GM10847 (cell line): Measurements from ENCODE around the gene PDE3B.

ENCODE experiments used
- POLR2A ChIP-seq: IDR thresholded peaks from 2 replicates; pipeline ENCODE4 v1.6.1; 2011; ENCODE audit not compliant: insufficient read length; ENCODE audit errors: extremely low read depth

Gene PDE3B

DNA sequence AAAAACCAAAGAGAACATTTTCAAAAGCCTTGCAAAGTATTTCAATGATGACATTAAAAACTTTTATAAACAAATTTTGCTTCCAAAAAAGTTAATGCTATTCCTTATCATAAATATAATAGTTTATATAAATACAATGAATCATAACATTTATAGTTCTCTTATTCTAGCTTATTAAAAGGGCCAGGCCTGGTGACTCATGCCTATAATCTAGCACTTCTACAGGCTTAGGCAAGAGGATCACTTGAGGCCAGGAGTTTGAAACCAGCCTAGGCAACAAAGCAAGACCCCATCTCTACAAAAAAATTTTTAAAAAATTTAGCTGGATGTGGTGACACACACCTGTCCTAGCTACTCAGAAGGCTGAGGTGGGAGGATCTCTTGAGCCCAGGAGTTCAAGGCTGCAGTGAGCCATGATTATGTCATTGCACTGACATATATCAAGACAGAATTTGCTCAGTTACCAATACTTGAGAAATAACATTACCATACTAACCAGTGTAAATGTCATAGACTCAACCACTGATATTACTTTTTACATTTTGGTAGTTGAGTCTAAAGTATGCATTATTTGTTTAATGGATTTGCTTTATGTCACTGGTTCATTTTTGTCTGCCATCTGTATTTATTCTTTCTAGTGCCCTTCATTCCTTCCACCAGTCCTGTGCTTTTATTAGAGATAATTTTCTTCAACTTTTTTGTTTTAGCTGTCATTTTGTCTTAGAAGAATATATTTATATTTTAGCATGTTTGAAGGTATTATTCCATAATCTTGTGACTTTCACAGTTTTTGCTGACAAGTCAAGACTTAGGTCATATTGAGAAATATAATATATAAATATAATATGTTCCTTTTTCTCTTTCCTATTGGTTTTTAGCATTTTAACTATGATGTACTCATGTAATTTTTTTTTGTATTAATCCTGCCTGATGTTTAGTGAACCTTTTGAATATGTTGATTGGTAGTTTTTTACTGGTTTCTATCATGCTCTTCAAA is 192.2 kb downstream of the PDE3B start:
- no peak for TF ChIP-seq POLR2A

DNA sequence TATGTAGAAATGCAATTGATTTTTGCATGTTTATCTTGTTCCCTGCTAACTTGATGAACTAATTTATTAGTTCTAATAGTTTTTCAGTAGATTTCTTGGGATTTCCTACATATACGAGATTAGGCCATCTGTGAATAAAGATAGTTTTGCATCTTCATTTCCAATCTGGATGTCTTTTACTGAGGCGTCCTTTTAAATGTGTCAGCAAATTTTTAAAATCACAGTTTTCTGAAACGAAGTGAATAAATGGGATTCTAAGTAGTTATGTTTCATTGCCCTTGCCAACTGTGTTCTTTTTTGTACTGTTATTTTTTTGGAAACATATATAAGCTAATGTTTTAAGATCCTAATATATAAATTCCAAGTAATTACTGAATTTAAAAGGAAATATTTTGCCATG is 198.4 kb downstream of the PDE3B start:
- TF ChIP-seq POLR2A, result no peak

DNA sequence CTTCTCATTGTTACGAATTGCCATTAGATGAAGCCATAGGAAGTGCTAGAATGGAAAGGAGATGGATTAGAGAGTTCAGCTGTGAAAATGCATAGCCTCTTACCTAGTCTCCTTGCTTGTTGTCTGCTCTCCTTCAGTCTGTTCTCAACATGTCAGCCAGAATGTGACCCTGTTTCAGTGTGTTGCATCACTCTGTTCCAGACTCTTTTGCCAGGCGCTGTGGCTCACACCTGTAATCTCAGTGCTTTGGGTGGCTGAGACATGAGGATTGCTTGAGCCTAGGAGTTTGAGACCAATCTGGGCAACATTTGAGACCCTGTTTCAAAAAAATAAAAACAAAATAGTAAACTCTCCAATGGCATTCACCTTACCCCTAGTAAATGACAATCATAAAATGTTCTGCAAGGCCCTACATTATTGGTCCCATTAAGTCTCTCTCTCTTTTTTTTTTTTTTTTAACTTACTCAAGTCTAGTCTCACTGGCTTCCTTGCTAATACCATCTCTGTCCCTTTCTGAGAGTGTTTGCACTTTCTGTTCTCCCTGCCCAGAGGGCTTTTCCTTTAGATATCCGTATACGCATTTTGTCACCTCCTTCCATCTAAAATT is 209.1 kb downstream of the PDE3B start:
- no peak for TF ChIP-seq POLR2A

DNA sequence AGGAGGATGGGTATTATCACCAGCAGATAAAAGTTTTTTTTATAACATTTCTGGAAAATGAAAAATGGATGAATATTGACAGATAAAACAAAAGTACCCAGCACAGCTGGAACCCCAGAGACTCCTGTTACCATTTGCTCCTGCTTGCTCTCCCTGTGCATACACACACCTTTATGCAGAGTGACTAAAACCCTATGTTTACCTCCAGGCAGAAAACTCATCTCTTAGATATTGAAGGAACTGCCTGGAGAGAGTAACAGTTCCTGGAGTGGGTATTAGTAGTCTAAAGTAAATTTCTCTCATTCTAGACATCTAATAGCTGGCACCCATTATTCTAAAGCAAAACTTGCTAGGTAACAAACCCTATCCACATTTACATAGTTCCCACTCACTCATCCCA is 210.5 kb downstream of the PDE3B start:
- TF ChIP-seq POLR2A, result no peak

DNA sequence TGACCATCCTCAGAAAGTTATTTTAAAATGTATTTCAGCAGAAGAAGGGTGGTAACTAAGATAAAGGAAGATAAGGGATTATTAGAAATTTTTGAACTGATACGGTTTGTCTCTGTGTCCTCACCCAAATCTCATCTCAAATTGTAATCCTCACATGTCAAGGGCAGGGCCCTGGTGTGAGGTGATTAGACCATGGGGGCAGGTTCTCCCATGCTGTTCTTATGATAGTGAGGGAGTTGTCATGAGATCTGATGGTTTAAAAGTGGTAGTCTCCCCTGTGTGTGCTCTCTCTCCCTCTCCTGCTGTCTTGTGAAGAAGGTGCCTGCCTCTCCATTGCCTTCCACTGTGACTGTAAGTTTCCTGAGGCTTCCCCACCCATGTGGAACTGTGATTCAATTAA is 212.3 kb downstream of the PDE3B start:
- no peak for TF ChIP-seq POLR2A

DNA sequence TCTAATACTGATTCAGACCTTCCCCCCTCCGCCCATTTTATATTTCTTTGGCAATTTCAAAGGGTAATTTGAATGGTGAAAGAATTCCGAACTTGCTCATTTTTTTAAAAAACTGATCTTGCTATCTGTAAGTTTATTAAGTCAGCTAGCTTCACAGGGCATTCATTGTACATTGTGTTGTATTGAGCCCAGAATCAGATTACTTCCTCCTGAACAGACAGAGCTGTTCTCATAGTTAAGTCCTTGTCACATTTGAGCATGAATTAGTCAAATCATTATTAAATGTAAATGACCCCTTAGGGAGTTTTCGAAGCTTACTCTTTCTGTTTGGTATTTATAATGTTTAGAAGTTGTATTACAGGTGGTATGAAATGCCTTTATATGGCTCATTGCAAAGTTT is 214.0 kb downstream of the PDE3B start:
- TF ChIP-seq POLR2A, result no peak

DNA sequence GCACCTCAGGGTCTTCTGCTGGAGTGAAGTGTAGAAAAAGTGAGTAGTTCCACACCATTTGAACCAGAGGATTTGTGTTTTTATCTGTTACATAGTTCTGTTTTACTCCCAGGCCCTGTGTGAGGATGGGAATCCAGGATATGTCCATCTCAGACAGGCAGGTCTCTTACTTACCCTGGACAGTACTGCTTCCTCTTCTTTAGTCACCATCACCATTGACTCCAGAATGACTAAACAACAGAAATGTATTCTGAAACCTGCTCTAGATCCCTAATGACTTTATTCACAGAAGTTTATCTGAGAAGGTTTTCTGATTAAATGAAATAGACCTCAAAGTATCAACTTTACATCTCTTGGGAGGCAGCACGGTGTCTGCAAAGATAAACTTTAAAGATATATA is 214.8 kb downstream of the PDE3B start:
- no peak for TF ChIP-seq POLR2A

DNA sequence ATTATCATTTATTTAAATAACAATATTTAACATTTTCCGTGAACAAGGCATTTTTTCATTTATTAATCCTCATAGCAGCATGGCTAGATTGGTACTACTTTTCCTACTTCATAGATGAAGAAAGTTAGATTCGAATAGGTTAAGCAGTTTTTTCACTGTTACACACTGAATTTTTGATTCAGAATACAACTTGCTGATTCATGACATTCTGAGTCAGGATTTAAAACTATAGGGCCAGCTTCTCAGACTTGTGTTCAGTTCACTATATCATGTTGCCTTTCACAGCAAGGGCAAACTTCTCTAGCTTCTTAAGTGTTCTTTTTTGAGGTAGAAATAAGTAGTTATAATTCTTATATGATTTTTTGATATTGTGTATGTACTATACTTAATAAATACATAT is 216.9 kb downstream of the PDE3B start:
- no peak for TF ChIP-seq POLR2A

DNA sequence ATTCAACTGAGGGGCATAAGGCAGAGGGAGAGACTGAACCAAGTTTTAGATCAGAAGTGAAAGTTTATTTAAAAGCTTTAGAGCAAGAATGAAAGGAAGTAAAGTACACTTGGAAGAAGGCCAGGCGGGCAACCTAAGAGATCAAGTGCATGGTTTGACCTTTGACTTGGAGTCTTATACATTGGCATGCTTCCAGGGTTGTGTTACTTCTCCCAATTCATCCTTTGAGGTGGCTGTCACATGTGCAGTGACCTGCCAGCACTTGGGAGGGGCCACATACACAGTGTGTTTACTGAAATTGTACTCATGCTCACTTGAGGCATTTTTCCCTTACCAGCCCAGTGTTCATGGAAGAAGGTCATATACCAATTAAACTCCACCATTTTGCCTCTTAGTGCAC is 218.1 kb downstream of the PDE3B start:
- no peak for TF ChIP-seq POLR2A

DNA sequence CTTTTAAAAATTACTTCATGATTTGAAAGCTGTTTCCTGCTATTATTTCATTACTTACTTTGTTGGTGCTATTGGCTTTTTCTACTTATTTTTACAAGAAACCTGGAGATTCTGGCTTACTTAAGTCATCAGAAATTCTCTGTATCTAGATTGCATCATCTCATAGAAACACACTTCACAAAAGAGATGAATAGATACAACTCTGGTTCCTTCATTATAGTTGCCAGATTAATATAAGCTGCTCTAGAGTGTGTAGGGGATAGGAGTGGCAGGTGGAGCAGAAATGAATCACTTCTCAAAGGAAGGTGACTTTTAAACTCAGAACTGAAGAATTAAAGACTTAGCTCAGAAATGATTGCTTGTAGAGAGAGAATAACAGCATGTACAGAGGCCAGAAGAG is 228.4 kb downstream of the PDE3B start:
- no peak for TF ChIP-seq POLR2A

DNA sequence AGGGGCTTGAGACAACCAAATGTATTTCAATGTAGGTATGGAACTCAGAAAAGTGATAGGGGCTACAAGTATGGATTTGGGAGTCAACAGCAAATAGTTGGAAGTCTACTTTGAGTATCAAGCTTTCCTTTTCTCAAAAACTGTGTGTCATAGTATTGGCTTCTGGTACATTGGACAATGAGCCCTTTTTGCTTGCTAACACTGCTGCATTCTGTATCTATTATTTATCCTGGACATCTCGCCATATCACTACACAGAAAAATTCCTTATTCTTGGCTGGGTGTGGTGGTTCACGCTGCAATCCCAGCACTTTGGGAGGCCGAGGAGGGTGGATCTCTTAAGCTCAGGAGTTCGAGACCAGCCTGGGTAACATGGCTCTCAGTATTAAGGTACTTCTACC is 230.0 kb downstream of the PDE3B start:
- TF ChIP-seq POLR2A, result no peak

DNA sequence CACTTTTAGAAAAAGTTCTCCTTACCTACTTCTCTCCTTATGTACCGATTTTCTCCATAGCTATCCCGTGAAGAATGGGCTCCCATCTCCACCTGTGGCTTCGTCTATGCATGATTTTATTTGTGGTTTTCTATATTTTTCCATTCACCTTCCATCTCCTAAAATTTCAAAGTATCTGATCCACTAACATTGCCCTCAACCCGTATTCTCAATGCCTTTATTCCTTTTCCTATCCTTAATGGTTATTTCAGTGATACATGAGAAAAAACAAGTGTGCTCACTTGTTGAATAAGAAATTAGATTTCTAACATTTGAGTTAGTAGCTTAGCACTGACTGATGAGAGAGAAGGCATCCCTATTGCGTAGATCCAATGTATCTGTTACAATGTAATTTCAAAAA is 231.6 kb downstream of the PDE3B start:
- no peak for TF ChIP-seq POLR2A

DNA sequence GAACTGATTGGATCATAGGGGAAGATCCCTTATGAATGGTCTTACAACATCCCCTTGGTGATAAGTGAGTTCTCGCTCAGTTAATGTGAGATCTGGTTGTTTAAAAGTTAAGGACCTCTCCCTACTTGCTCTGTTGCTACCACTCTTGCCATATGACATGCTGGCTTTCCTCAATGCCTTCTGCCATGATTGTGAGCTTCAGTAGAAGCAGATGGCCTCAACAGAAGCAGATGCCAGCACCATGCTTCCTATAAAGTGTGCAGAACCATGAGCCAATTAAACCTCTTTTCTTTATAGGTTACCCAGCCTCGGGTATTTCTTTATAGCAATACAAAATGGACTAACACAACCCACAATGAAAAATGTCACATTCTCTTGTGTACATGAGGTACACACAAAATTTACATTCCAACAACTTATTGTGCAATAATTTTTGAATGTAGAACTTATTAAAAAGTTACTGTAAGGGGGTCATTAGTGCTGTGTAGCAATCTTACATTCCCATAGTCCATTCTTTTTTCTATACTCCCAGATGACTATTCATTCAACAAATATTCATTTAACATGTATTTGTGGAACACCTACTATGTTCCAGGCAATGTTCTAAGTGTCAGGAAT is 238.1 kb downstream of the PDE3B start:
- TF ChIP-seq POLR2A, result no peak

DNA sequence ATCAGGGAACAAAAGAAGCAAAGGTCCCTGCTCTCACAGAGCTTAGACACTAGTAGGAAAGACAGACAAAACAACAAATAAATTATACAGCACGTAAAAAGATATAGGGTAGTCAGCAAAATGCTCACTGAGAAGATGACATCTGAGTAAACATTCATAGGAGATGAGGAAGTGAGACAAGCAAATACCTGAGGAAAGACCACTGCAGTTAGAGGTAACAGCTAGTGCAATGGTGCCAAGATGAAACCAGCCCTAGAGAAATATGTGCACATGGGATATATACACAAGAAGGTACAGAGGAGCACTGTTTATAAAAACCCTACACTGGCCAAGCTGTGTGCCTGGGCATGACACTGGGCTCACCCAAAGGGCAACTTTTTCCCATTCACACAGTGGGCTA is 238.6 kb downstream of the PDE3B start:
- no peak for TF ChIP-seq POLR2A

DNA sequence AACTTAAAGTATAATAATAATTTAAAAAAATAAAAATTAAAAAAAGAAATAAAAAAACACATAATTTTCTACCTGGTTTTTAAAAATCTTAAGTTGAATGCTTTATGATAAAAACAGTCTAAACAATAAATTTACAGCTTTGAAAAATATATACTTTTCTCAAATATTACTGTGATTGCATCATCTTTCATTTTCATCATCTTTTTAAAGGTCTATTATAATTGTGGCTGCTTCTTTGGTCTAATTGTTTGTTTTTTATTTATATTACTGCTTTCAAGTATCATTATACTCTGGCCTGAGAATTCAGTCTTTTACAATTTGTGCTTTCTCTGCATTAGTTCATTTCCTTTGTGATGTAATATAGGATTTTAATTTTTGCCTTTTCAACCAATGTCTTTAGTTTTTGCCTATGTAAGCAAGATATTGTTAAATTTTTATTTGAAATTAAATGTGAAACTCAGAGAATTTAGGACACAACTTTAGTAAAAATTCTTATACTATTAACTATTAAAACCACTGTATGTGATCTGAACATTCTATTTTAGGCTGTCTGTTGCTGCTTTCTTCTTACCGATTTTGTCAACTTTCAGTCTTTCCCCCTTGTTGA is 241.2 kb downstream of the PDE3B start:
- no peak for TF ChIP-seq POLR2A

DNA sequence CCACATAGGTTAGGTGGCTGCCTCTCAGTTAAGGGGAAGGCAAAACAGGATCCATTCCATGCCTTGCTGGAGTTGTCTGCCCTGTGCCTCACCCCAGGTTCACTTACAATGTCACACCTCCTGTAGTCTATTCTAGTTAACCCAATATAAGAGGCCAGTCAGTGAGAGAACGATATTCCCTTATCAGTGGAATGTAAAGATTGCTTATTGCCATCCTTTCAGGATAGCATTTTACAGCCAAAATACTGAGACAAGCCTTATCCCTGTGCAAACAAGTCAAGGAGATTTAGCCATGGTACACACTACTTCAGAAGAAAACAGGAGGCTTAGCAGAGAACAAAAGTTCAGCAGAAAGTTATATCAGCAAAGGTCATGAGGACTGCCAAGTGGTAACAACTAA is 242.9 kb downstream of the PDE3B start:
- TF ChIP-seq POLR2A, result no peak
